ENCODE measurements around the gene ALK.

GRCh38 chr2:29561181-29561580 lies 360.2 kb downstream of the ALK start:
- TF ChIP-seq TEAD4 (IDR thresholded peaks at IDR 0.05; ENCODE audit: borderline replicate concordance, insufficient read depth) (no peak), EZH2phosphoT487 (IDR thresholded peaks at IDR 0.05; ENCODE audit: borderline replicate concordance, low read depth) (no peak), MAX (IDR thresholded peaks at IDR 0.05; ENCODE audit: low read depth) (no peak), USF2 (IDR thresholded peaks at IDR 0.05; ENCODE audit: borderline replicate concordance, low read depth, low read length) (no peak)
